Transverse colon (tissue), 4 donors: ENCODE results near the gene CNTN1.

ENCODE experiments used
- EP300 ChIP-seq: sonication (generic); formaldehyde crosslinking; IDR thresholded peaks from one replicate; pipeline ENCODE4 v1.6.1; 2017; ENCODE audit warnings: antibody characterized with exemption, low read depth
- POLR2A ChIP-seq: fragments of 450-650 bp; IDR thresholded peaks from one replicate; pipeline ENCODE4 v1.6.1; 2016; ENCODE audit warnings: antibody characterized with exemption, mild to moderate bottlenecking, moderate library complexity
- POLR2AphosphoS5 ChIP-seq, 3 donors: sonication (generic); formaldehyde crosslinking; IDR thresholded peaks; one replicate each; pipeline ENCODE4 v1.6.1; 2016; ENCODE audit warnings: antibody characterized with exemption in 3 of 3
- TF ChIP-seq, protein P1 (sequence below), 5 experiments: fragments of 200-600 bp in 3 of 5; fragments of 450-650 bp in 2 of 5; sonication (generic) in 3 of 5; IDR thresholded peaks; 1 replicate in 2 of 5; 2 replicates in 3 of 5; pipeline ENCODE4 v1.5.1; 2016 to 2017; ENCODE audit warnings: antibody characterized with exemption in 5 of 5, inconsistent platforms in 3 of 5, mild to moderate bottlenecking in 2 of 5, moderate library complexity in 1 of 5

- TF ChIP-seq, protein P1, sequence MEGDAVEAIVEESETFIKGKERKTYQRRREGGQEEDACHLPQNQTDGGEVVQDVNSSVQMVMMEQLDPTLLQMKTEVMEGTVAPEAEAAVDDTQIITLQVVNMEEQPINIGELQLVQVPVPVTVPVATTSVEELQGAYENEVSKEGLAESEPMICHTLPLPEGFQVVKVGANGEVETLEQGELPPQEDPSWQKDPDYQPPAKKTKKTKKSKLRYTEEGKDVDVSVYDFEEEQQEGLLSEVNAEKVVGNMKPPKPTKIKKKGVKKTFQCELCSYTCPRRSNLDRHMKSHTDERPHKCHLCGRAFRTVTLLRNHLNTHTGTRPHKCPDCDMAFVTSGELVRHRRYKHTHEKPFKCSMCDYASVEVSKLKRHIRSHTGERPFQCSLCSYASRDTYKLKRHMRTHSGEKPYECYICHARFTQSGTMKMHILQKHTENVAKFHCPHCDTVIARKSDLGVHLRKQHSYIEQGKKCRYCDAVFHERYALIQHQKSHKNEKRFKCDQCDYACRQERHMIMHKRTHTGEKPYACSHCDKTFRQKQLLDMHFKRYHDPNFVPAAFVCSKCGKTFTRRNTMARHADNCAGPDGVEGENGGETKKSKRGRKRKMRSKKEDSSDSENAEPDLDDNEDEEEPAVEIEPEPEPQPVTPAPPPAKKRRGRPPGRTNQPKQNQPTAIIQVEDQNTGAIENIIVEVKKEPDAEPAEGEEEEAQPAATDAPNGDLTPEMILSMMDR (IDR thresholded peaks at IDR 0.05): no peak
- TF ChIP-seq POLR2AphosphoS5 (IDR thresholded peaks at IDR 0.05) (no peak), POLR2A (no peak), EP300 (no peak)
These were observed 333.9 kb downstream of the CNTN1 start for GRCh38 chr12:41026151-41026550.
